Raji (cell line): Measurements from ENCODE around the gene LRP1.

Source experiments
- POLR2A ChIP-seq: IDR thresholded peaks from 2 replicates; pipeline ENCODE4 v1.6.1; 2011; ENCODE audit warnings: low read depth, low read length, control low read depth; ENCODE audit not compliant: insufficient read depth

Gene LRP1

DNA sequence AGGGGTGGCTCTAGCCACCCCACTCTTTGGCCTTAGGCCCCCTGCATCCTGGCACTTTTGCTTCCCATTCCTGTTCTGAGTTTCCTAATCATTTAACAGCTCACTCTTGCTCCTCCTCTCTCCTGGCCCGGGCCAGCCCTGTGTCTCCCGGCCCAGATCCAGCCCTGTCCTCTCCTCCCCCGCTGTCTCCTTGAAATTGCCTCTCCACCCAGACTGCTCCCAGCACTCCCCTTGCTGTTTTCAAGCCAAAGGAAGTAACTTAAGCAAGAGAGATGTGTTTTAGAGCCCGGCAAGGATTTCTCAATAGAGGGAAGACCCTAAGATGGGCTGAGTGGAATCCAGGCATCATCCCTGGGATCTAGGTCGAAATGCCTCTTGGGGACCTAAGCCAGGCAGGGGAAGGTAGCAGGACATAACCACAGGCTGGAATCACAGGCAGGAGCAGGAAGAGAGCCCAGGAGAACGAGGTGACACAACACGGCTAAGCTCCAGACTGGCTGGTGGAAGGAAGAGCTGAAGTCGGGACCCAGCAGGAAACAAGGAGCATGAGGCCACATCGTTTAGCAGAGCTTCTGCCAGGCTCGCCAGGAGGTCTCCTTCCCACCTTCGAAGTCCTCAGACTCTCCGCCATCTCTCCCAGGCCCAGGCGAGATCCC lies 21.1 kb downstream of the LRP1 start:
- no peak for TF ChIP-seq POLR2A

DNA sequence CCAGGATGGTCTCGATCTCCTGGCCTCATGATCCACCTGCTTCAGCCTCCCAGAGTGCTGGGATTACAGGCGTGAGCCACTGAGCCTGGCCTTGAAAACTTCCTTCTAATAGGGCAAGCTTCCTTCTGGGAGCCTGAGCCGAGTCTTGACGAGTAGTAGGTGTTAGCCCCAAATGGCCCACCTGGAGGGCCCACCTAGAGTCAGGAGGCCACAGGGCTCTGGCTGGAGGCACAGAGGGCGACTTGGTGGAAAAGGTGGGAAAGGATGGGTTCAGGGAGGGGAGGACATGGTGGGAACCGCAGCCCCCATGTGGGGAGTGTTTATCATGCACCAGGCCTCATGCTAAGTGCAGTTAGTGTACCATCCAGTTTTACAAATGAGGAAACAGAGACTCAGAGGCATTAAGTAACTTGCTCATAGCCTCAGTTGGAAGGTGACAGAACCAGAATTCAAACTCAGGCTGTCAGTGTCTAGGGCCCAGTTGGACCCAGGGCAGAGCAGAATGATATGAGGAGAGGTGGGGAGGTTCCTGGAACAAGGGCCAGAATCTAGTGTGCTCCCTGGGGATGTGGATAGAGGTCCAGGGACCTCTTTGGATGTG lies 22.2 kb downstream of the LRP1 start:
- no peak for TF ChIP-seq POLR2A

DNA sequence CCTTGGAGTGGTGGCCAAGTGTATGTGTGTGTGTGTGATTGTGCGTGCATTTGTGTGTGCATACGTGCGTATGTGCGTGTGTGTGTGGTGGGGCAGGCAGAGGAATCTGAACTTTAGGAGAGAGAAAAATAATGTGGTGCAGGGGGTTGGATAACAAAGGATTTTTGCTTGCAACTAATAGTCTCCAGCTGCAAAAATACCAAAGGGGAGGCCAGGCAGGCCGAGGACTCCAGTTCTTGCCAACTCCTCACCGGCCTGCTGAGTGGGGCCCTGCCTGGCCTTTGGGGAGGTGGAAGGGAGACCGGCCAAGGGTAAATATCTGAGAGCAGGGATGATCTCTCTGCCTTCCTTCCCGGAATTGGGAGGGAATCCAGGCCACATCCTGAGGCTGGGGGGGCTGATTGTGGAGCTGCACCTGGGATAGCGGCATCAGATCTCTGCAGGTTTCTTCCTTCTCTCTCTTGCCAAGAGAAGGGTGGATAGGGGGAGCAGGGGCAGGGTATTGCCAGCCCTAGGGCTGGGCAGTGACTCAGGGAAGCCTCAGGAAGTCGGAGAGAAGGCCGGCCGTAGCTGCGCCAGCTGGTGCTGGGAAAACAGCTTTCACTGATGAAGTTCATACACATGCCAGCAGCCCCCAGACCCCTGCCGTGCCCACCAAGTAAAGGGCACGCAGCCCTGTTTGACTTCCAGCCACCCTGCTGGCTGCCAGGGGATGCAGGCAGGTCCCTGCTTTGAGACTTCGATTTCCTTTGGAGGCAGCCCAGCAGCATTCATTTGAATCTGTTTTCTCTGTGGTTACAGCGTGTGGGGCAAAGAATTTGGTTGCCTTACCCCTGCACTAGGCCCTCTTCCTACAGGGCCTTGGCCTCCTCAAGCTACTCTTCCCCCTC lies 23.7 kb downstream of the LRP1 start:
- TF ChIP-seq POLR2A: no peak

DNA sequence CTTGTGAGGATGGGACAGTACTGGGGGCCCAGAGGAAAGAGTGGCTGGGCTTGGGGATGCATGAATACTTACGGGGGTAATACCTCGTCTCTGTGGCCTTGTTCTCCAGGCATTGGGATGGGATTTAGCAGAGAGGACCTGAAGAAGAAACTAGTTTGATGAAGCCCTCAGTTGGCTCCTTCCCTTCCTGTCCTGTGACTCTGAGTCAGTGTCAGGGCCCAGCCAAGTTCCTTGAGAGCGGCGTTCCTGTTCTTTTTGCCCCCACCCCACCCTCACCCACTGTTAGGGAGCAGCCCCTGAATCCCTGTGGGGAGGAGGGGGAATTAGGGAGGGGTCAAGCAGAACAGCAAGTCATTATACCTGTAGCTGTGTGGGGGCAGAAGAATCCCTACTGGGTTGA lies 24.4 kb downstream of the LRP1 start:
- no peak for TF ChIP-seq POLR2A

DNA sequence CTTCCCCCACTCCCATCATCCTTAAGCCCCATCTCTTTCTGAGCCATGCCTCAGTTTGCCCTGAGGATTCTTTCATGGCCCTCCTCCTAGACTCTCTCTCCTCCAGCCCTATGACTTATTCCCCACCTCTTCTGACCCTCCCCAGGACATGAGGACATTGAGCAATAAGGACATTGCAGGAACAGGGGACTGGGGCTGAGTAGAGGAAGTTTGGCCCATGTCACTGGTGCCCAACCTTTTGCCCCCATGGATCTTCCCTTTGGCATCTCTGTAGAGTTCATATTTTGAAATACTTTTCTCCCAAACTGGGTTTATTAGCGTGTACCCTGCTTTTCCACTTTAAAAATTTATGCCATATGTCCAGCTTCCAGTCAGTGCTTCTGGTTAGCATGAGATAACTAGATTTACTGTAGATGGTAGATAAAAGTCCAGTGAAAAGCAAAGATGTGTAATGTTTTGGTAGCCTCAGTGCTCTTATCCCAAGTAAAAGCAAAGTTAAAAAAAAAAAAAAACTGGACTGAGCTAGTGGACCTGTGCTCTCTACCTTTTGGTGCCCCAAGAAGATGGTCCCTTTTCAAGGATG lies 25.2 kb downstream of the LRP1 start:
- no peak for TF ChIP-seq POLR2A

DNA sequence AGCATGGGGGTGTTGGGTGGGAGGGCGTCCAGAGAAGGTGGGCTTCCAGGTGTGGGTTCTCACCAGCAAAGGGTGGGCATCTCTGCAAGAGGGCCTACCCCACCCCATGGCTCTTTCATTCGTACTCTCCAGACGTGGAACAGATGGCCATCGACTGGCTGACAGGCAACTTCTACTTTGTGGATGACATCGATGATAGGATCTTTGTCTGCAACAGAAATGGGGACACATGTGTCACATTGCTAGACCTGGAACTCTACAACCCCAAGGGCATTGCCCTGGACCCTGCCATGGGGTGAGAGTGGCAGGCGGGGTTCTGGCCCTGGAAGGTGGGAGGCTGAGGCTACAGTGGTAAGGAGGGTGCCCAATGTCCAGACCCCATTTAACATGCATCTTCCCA lies 25.8 kb downstream of the LRP1 start:
- no peak for TF ChIP-seq POLR2A

DNA sequence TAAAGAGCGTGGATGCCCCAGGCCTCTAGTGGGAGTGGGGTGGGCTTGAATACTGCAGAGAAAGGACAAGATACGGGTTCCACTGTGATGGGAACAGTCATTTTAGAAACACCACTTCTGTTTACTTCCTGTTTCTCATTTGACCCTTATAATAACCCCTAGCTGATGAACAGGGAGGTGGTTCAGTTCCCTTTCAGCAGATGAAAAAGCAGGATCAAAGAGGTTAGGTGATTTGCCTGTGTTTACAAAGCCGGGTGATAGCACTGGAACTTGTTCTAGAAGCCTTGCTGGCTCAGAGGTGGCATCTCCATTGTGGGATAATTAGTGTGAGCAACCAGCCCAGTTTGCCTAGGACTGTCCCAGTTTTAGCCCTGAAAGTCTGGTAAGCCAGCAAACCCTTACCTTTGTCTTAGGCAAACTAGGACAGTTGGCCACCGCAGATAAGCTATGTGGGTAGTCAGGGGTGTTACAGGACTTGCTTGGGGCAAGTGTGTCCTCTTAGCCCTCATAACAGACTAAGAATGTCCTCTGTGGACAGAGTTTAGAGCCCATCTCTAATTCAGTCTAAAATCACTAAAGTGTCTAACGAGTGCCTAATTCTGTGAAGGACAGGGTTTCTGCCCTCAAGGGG lies 26.6 kb downstream of the LRP1 start:
- TF ChIP-seq POLR2A: no peak

DNA sequence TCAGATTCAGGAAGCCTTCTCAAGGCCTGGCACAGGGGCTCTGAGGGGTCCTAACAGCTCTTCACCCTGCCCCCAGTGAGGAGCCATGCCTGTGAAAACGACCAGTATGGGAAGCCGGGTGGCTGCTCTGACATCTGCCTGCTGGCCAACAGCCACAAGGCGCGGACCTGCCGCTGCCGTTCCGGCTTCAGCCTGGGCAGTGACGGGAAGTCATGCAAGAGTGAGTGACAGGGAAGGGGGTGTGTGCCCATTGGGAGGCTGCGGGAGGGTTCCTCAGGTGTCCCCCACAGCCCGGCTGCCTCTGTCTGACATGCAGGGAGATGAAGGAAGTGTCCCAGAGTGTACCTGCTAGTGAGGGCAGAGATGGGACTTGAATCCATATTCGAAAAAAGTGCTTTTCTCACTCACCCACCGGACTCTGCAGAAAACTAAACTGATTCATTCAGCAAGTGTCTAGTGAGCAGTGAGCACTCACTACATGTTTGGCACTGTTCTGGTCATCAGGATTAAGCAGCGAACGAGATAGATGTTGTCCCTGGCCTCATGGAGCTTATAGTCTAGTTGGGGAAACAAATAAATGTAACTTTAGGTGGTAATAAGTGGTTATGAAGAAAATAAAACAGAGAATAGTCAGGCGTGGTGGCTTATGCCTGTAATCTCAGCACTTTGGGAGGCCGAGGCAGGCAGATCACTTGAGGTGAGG lies 28.6 kb downstream of the LRP1 start:
- TF ChIP-seq POLR2A: no peak

DNA sequence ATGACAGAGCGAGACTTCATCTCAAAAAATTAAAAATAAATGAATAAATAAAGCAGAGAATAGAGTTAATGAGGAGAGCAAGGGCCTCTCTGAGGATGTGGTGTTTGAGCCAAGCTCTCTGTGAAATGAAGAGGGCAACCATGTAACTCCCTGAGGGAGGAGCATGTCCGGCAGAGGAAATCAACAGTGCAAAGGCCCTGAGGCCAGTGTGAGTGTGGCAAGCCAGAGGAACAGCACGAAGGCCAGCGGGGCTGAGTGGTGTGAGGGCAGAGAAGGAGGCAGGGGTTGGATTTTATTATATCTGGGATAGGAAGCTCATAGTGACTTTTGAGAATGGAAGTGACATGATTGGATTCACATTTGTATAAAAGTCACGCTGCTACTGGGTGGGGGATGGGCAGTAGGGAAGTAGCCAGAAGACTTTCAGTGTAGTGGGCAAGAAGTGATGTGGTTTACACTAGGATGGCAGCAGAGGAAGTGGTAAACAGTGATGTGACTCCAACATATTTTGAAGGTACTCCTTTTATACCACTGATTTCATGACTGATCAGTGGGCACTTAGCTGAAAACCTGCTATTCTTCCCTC lies 29.4 kb downstream of the LRP1 start:
- no peak for TF ChIP-seq POLR2A

DNA sequence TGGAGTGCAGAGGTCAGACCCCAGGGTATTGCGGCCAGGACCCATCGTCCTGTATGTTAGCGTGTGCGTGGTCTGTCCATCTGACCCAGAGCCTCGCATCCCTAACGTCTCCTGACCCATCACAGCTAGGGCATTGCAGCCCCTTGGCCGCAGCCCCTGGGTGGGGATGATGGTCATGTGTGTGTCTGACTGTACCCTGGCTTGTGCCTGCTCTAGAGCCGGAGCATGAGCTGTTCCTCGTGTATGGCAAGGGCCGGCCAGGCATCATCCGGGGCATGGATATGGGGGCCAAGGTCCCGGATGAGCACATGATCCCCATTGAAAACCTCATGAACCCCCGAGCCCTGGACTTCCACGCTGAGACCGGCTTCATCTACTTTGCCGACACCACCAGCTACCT lies 29.9 kb downstream of the LRP1 start:
- TF ChIP-seq POLR2A: no peak

DNA sequence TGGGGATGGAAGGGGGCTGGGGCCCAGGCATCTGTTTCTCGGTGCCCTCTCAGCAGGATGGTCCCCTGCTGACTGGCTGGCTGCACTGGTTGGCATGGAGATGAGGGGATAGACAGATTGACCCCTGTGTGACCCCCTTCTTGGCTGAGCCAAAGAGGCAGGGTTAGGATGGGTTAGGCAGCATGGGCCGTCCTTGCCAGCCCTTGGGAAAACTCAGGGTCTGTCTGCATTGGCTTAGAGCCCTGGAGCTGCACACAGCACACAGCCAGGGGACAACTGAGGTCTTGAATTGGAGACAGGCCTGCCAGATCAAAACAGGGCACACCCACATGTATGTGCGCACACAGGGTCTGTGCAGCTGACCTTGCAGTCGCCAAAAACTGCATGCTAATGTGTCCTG lies 30.4 kb downstream of the LRP1 start:
- TF ChIP-seq POLR2A: no peak

DNA sequence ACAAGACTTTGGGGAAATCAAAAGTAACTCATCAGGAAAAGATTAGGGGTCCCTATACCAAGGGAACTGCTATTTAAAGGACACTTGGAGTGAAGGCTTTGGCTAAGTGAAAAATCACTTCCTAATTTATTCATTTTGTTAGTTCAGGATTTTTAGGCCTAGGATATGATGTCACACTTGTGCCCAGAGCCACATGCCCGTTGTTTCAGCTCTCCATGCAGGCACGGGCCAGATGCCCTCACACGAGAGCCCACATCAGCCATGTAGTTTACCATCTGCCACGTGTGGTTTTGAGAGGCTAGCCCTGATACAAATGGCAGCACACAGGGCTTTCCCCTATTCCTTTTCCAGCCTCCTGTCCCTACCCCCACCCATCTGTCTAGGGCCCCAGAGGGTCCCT lies 31.0 kb downstream of the LRP1 start:
- no peak for TF ChIP-seq POLR2A

DNA sequence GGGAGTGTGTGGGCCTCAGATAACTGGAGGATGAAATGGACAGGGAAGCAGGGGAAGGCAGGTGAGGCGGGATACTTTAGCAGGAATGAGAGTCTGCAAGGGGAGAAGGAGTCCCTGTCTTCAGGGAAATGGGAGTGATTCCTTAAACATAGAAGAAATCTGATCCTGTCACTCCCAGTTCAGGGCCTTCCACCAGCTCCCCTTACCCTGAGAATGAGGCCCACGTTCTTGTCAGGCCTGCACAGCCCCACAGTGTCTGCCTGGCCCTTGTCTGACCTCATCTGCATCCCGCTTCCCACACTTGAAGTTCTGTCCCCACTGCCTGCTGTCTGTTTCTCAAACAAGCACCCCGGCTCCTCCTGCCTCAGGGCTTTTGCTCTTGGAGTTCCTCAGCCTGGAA lies 31.8 kb downstream of the LRP1 start:
- no peak for TF ChIP-seq POLR2A

DNA sequence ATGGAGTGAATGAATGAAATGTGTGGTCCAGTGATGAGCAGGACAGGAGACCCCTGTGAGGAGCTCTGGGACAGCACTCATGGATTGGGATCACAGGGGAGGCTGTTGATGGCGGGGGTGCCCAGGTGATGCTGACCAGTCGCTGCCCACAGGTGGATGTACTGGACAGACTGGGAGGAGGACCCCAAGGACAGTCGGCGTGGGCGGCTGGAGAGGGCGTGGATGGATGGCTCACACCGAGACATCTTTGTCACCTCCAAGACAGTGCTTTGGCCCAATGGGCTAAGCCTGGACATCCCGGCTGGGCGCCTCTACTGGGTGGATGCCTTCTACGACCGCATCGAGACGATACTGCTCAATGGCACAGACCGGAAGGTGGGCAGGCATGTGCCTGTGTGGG lies 32.5 kb downstream of the LRP1 start:
- no peak for TF ChIP-seq POLR2A
